NT2/D1 (cell line): ENCODE results near the gene GOLGA6A.

Source experiments
- SUZ12 ChIP-seq: IDR thresholded peaks from 2 replicates; pipeline ENCODE4 v1.6.1; 2011; ENCODE audit not compliant: insufficient read length, insufficient read depth; ENCODE audit errors: extremely low read depth
- YY1 ChIP-seq: IDR thresholded peaks from 2 replicates; pipeline ENCODE4 v1.6.1; 2011; ENCODE audit not compliant: insufficient read length, insufficient read depth

DNA sequence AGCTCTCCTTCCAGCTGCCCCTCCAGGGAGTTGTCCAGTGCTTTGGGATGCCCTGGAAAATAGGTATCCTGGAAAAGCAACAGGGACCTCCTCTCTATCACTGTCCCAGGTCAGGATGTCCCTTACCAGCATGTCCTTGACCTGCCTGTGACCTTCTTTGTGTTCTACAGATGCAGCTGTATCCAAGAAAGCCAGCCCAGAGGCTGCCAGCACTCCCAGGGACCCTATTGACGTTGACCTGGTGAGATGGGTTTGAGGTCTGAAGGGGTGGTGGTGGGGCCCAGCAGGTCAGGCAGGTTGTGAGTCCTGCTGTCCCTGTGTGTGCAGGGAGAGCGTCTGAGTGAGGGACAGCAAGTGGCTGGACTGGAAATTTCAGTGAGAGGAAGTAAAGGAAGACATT lies 57.7 kb downstream of the GOLGA6A start:
- TF ChIP-seq SUZ12 = no peak
- TF ChIP-seq YY1 = no peak
